ENCODE measurements around the gene CD81.

DNA sequence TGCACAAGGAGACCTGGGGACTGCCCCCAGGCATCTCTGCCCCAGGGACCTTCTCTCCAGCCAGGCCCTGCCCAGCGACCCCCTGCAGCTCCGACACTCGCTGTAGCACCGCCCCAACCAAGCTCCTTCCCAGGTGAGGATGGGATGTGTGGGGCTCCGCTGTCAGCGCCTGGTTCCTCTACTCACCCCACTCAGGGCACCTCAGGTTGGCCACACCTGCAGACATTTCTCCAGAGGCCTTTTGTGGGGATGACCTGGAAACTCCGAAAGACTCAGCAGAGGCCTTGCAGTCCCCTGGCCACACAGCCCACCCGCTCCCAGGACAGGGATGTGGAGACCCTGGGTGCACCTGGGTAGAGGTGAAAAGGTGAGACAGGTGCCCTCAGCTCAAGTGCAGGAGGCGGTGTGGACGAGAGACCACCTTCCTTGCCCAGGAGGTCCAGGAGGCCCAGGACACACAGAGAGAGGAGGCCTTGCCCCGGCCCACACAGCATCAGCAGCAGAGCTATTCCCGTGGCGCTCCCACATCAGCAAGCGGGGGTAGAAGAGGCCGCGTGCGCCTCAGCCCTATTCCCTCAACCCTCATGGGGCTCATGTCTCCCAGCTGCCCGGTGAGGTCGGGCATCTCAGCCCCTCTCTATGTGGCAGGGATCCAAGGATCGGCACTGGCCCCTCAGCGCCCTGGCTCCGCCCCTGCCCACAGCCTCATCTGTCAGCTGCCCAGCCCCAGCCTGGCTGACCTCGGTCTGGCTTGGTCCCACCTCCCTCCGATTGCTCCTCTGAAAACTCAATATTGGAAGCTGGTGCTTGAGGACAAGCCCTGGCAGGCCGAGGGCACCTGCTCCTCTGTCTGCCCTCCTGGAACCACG, 46.3 kb downstream of the CD81 start:
- TF ChIP-seq, protein P1, sequence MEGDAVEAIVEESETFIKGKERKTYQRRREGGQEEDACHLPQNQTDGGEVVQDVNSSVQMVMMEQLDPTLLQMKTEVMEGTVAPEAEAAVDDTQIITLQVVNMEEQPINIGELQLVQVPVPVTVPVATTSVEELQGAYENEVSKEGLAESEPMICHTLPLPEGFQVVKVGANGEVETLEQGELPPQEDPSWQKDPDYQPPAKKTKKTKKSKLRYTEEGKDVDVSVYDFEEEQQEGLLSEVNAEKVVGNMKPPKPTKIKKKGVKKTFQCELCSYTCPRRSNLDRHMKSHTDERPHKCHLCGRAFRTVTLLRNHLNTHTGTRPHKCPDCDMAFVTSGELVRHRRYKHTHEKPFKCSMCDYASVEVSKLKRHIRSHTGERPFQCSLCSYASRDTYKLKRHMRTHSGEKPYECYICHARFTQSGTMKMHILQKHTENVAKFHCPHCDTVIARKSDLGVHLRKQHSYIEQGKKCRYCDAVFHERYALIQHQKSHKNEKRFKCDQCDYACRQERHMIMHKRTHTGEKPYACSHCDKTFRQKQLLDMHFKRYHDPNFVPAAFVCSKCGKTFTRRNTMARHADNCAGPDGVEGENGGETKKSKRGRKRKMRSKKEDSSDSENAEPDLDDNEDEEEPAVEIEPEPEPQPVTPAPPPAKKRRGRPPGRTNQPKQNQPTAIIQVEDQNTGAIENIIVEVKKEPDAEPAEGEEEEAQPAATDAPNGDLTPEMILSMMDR (IDR thresholded peaks at IDR 0.05), result no peak
- TF ChIP-seq POLR2A (IDR thresholded peaks at IDR 0.05; ENCODE audit: low read depth), result no peak
- TF ChIP-seq POLR2AphosphoS5 (IDR thresholded peaks at IDR 0.05), result no peak
- TF ChIP-seq EP300 (IDR thresholded peaks at IDR 0.05), result no peak

Measured in esophagus muscularis mucosa (tissue), 4 donors.